GM18951 (cell line): ENCODE measurements around the gene CBLN3.

Source experiments
- POLR2A ChIP-seq: IDR thresholded peaks from 4 replicates; pipeline ENCODE4 v1.6.1; 2011; ENCODE audit warnings: mild to moderate bottlenecking; ENCODE audit not compliant: insufficient read length, insufficient read depth; ENCODE audit errors: extremely low read depth
- in situ Hi-C: fragments of 300-500 bp; cut with MboI; formaldehyde crosslinking; loops from one replicate; pipeline ENCODE4 v1.12.0; 2022; ENCODE audit warnings: low sequenced_read_pairs, mixed read lengths, inconsistent platforms; ENCODE audit not compliant: unreplicated experiment

Gene CBLN3

GRCh38 chr14:24426150-24426911 lies 3.1 kb downstream of the CBLN3 start:
- no peak for TF ChIP-seq POLR2A
- in situ Hi-C loops = loop anchor here (10.0 kb wide), 1 partner anchor 52 kb away; no protein-coding TSS in a partner anchor

- TF ChIP-seq POLR2A = no peak
- in situ Hi-C loops = loop anchor here (10.0 kb wide), 1 partner anchor 51 kb away; no protein-coding TSS in a partner anchor
Observed at GRCh38 chr14:24425704-24426103, 3.8 kb downstream of the CBLN3 start.

GRCh38 chr14:24422694-24423601 lies 6.5 kb downstream of the CBLN3 start:
- TF ChIP-seq POLR2A = no peak
- in situ Hi-C loops = loop anchor here (10.0 kb wide), 1 partner anchor 48 kb away; no protein-coding TSS in a partner anchor

GRCh38 chr14:24422261-24422660 lies 7.2 kb downstream of the CBLN3 start:
- no peak for TF ChIP-seq POLR2A
- in situ Hi-C loops = loop anchor here (10.0 kb wide), 1 partner anchor 47 kb away; no protein-coding TSS in a partner anchor

- no peak for TF ChIP-seq POLR2A
Observed at GRCh38 chr14:24418492-24418873, 11.0 kb downstream of the CBLN3 start.

GRCh38 chr14:24417832-24418491 lies 11.5 kb downstream of the CBLN3 start:
- TF ChIP-seq POLR2A = no peak
- in situ Hi-C loops = no loop called here

More at GRCh38 chr14:24418492-24418873, 11.0 kb downstream of the CBLN3 start:
- in situ Hi-C loops = no loop called here

- in situ Hi-C loops = no loop called here
- TF ChIP-seq POLR2A = no peak
Observed at GRCh38 chr14:24416932-24417619, 12.4 kb downstream of the CBLN3 start.

- TF ChIP-seq POLR2A = no peak
- in situ Hi-C loops = no loop called here
Observed at GRCh38 chr14:24416254-24416931, 13.1 kb downstream of the CBLN3 start.

- no peak for TF ChIP-seq POLR2A
- in situ Hi-C loops = no loop called here
Observed at GRCh38 chr14:24415421-24416253, 13.8 kb downstream of the CBLN3 start.

GRCh38 chr14:24414732-24415420 lies 14.6 kb downstream of the CBLN3 start:
- TF ChIP-seq POLR2A = no peak
- in situ Hi-C loops = no loop called here

GRCh38 chr14:24414077-24414476 lies 15.4 kb downstream of the CBLN3 start:
- in situ Hi-C loops = no loop called here

More at GRCh38 chr14:24414077-24414476, 15.4 kb downstream of the CBLN3 start:
- no peak for TF ChIP-seq POLR2A
